ENCODE results near the gene AK4.

Gene AK4

GRCh38 chr1:65278376-65279069 lies 130.5 kb downstream of the AK4 start:
- DNase-seq (ENCODE audit: low read depth): no peak

- no peak for DNase-seq (ENCODE audit: low read depth)
These were observed 131.2 kb downstream of the AK4 start for GRCh38 chr1:65279070-65279779.
